Testis (tissue), 5 donors: Measurements from ENCODE around the gene SLC16A7. TPM values are rescaled to one million over a fixed set of nuclear protein-coding genes. Genes with fewer than 3 reads are reported as not detected.
A peak's percentile ranks its signal among the peaks of the same experiment; 100 is the strongest.

ENCODE experiments used
- DNase-seq: peaks from one replicate; pipeline ENCODE4 v3.0.0-alpha.2; 2019
- H3K27ac ChIP-seq, 2 donors: fragments of 200-600 bp; sonication (generic); one replicate each; pipeline ENCODE4 v1.5.1; 2019
- H3K27me3 ChIP-seq: fragments of 200-600 bp; sonication (generic); one replicate; pipeline ENCODE4 v1.5.1; 2019
- H3K36me3 ChIP-seq: fragments of 200-600 bp; sonication (generic); one replicate; pipeline ENCODE4 v1.5.1; 2017; ENCODE audit warnings: low read depth; ENCODE audit errors: missing control alignments
- H3K4me1 ChIP-seq: fragments of 200-600 bp; sonication (generic); one replicate; pipeline ENCODE4 v1.5.1; 2019
- H3K4me3 ChIP-seq, 2 donors: fragments of 200-600 bp; sonication (generic); one replicate each; pipeline ENCODE4 v1.5.1; 2017 to 2019
- H3K9me3 ChIP-seq: fragments of 200-600 bp; sonication (generic); one replicate; pipeline ENCODE4 v1.5.1; 2017
- POLR2A ChIP-seq: fragments of 450-650 bp; IDR thresholded peaks from one replicate; pipeline ENCODE4 v1.6.1; 2017; ENCODE audit warnings: antibody characterized with exemption, mild to moderate bottlenecking, moderate library complexity
- WGBS, 2 donors: methylation state at CpG; one replicate each; pipeline ENCODE4 v1.1.5; 2018; 5-methylcytosine and 5-hydroxymethylcytosine counted together
- intact Hi-C: fragments of 100-400 bp; cut with DNase I; formaldehyde crosslinking; loops from one replicate; pipeline ENCODE4 v1.15.1; 2023; ENCODE audit warnings: low total_unique reads
- long read RNA-seq, 2 donors: transcript quantifications; one replicate each; lab custom pipeline, GENCODE V29; 2026
- polyA plus RNA-seq: library from polyadenylated mRNA; stranded (reverse); fragments of 350-450 nt; fragmentation: Illumina TruSeq; extraction: RNeasy Lipid Tissue Mini Kit (QIAGEN cat#74804); gene quantifications from one replicate; pipeline ENCODE4 v1.2.3, GENCODE V29; 2014; ENCODE audit warnings: low read depth, low replicate concordance; ENCODE audit not compliant: insufficient read depth
- total RNA-seq, 2 donors: library from RNA; depleted of rRNA; stranded (reverse); fragments of >200 nt; gene quantifications; one replicate each; pipeline ENCODE4 v1.2.3, GENCODE V29; 2016
- TF ChIP-seq, protein P1 (sequence below), 3 experiments: fragments of 450-650 bp in 2 of 3; fragments of 200-600 bp in 1 of 3; sonication (generic) in 1 of 3; IDR thresholded peaks; one replicate each; pipeline ENCODE4 v1.5.1; 2016 to 2019; ENCODE audit warnings: antibody characterized with exemption in 3 of 3, mild to moderate bottlenecking in 2 of 3, moderate library complexity in 1 of 3

SLC16A7 gene, protein sequence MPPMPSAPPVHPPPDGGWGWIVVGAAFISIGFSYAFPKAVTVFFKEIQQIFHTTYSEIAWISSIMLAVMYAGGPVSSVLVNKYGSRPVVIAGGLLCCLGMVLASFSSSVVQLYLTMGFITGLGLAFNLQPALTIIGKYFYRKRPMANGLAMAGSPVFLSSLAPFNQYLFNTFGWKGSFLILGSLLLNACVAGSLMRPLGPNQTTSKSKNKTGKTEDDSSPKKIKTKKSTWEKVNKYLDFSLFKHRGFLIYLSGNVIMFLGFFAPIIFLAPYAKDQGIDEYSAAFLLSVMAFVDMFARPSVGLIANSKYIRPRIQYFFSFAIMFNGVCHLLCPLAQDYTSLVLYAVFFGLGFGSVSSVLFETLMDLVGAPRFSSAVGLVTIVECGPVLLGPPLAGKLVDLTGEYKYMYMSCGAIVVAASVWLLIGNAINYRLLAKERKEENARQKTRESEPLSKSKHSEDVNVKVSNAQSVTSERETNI
- total RNA-seq (10 to 100 TPM; 10.5 to 15.9 TPM), polyA plus RNA-seq (38.0 TPM)
- long read RNA-seq, donor 1, partial matches to known transcripts, result 0 of 1 reads
- long read RNA-seq, donor 1, other reads (novel, unspliced or antisense), result 0 of 1 reads
- long read RNA-seq, donor 2, partial matches to known transcripts, result 0 of 3 reads
- long read RNA-seq, donor 2, other reads (novel, unspliced or antisense), result 0 of 3 reads

DNA sequence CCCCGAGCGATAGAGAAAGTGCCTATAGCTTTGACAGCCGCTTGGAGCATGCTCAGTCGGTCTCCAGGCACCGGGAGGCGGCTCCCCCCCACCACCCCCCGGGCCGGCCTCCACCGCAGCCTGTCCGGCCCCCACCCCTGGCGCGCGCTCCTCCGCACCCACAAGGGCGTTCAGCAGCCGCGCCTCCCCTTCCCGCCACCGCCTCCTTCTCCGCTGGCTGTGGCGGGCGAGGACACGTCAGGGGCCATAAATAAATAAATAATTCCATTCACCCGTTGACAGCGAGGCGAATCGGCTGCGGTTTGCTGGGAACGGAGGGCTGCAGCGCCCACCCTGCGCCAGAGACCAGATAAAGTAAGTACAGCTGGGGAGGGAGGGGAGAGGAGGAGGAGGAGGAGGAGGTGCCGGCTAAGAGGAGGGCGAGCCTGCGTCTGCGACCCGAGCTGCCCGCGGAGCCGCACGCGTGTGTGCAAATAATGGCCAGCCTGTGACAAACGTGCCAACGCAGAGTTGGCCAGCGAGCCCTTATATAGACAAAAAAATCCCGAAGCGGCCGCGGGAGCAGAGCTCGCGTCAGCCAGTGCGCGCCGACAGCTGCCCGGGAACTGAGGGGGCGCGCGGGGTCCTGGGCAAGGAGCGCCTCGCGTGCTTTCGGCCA is at the start of gene SLC16A7:
SLC16A7 (plus strand) TSS at position 147 of the 658 bp plus-strand sequence. CDS start 108,773 bp downstream, outside the sequence.
- no peak for TF ChIP-seq POLR2A
- TF ChIP-seq, protein P1, sequence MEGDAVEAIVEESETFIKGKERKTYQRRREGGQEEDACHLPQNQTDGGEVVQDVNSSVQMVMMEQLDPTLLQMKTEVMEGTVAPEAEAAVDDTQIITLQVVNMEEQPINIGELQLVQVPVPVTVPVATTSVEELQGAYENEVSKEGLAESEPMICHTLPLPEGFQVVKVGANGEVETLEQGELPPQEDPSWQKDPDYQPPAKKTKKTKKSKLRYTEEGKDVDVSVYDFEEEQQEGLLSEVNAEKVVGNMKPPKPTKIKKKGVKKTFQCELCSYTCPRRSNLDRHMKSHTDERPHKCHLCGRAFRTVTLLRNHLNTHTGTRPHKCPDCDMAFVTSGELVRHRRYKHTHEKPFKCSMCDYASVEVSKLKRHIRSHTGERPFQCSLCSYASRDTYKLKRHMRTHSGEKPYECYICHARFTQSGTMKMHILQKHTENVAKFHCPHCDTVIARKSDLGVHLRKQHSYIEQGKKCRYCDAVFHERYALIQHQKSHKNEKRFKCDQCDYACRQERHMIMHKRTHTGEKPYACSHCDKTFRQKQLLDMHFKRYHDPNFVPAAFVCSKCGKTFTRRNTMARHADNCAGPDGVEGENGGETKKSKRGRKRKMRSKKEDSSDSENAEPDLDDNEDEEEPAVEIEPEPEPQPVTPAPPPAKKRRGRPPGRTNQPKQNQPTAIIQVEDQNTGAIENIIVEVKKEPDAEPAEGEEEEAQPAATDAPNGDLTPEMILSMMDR (IDR thresholded peaks at IDR 0.05), result no peak
- Histone ChIP-seq H3K4me3 (peak within 1 kb of the TSS; percentile 68 to 77), H3K27ac (peak within 1 kb of the TSS; percentile 90 to 91), H3K27me3 (no peaks in the 10 kb centered on the region), H3K4me1 (no peaks in the 10 kb centered on the region), H3K36me3 (no peaks in the 10 kb centered on the region), H3K9me3 (no peaks in the 10 kb centered on the region)
- DNase-seq, result peak; percentile 82
- 0 to 1% methylated on average over 45 to 61 of the region's 61 CpGs for WGBS, 2 donors
- intact Hi-C loops, result no loop called here

- Histone ChIP-seq H3K9me3 (no peaks in the 10 kb centered on the region), H3K27me3 (no peaks in the 10 kb centered on the region), H3K4me3 (no peak overlapping the region), H3K4me1 (no peaks in the 10 kb centered on the region), H3K27ac (no peak overlapping the region), H3K36me3 (no peaks in the 10 kb centered on the region)
- intact Hi-C loops, result no loop called here
- no peak for DNase-seq
- WGBS, 2 donors, result 79% methylated on average over 3 of the region's 3 CpGs; no CpG with 5 or more reads in 1 of the 2 donors
- TF ChIP-seq, protein P1 (IDR thresholded peaks at IDR 0.05), result no peak
- no peak for TF ChIP-seq POLR2A
These were observed 46.9 kb upstream of the SLC16A7 start for GRCh38 chr12:59548930-59549329.

DNA sequence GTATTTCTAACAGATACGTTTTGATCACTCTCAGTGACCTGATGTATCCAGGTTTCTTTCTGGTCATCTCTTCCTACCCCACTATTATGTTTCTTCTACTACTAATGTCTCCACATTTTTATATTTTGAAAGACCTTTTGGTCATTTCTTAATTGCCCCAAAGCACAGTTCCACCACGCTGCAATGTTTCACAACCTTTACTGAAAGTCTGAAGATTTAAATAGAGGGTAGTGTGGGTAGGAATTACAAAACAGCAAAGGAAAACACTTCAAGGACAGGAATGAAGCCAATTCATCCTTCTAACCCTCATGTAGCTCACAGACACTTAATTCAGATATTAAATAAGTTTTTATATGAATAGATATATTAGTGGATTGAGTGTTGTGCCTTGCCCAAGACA is 36.1 kb upstream of the SLC16A7 start:
- intact Hi-C loops, result no loop called here
- no peak for DNase-seq
- TF ChIP-seq, protein P1 (IDR thresholded peaks at IDR 0.05), result no peak
- no peaks in the 10 kb centered on the region for H3K4me1 ChIP-seq
- no peaks in the 10 kb centered on the region for H3K36me3 ChIP-seq
- H3K27me3 ChIP-seq, result no peaks in the 10 kb centered on the region
- no peaks in the 10 kb centered on the region for H3K9me3 ChIP-seq
- no peak overlapping the region for H3K4me3 ChIP-seq
- H3K27ac ChIP-seq, result no peak overlapping the region
- WGBS, 2 donors, result 44 to 72% methylated on average over 2 of the region's 2 CpGs

- intact Hi-C loops, result no loop called here
- Histone ChIP-seq H3K27ac (no peak overlapping the region), H3K27me3 (no peaks in the 10 kb centered on the region), H3K36me3 (no peaks in the 10 kb centered on the region), H3K9me3 (no peaks in the 10 kb centered on the region), H3K4me3 (no peak overlapping the region), H3K4me1 (no peaks in the 10 kb centered on the region)
- 84 to 89% methylated on average over 5 of the region's 5 CpGs for WGBS, 2 donors
- TF ChIP-seq, protein P1 (IDR thresholded peaks at IDR 0.05), result no peak
- TF ChIP-seq POLR2A, result no peak
- no peak for DNase-seq
These were observed 25.7 kb upstream of the SLC16A7 start for GRCh38 chr12:59570145-59570544.
